Omental fat pad (tissue), 4 donors: ENCODE data around the gene PRSS56. TPM values are rescaled to one million over a fixed set of nuclear protein-coding genes. Genes with fewer than 3 reads are reported as not detected.

Experiments
- ATAC-seq: fragments of 150-250 bp; one replicate; pipeline ENCODE4 v1.9.1; 2016; ENCODE audit warnings: mild to moderate bottlenecking, moderate library complexity; ENCODE audit not compliant: low FRiP score
- DNase-seq: peaks from one replicate; pipeline ENCODE4 v3.0.0-alpha.2; 2019; ENCODE audit warnings: low spot score
- total RNA-seq, 4 donors: library from RNA; depleted of rRNA; stranded (reverse); fragments of >200 nt; gene quantifications; one replicate each; pipeline ENCODE4 v1.1.0, GENCODE V29; 2016
- TF ChIP-seq, protein P1 (sequence below), 3 donors: fragments of 450-650 bp; IDR thresholded peaks; one replicate each; pipeline ENCODE4 v1.5.1; 2016 to 2017; ENCODE audit warnings: antibody characterized with exemption in 3 of 3, mild to moderate bottlenecking in 3 of 3, moderate library complexity in 2 of 3

Gene PRSS56
- total RNA-seq, 4 donors from 2014 or later, result not detected

DNA sequence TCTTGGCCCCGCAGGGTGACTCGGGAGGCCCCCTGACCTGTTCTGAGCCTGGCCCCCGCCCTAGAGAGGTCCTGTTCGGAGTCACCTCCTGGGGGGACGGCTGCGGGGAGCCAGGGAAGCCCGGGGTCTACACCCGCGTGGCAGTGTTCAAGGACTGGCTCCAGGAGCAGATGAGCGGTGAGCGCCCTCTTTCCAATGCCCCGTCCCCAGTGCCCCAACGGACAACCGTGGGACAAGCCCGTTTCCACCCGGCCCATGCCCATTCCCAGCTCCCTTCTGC is 3.2 kb downstream of the PRSS56 start:
- TF ChIP-seq, protein P1, sequence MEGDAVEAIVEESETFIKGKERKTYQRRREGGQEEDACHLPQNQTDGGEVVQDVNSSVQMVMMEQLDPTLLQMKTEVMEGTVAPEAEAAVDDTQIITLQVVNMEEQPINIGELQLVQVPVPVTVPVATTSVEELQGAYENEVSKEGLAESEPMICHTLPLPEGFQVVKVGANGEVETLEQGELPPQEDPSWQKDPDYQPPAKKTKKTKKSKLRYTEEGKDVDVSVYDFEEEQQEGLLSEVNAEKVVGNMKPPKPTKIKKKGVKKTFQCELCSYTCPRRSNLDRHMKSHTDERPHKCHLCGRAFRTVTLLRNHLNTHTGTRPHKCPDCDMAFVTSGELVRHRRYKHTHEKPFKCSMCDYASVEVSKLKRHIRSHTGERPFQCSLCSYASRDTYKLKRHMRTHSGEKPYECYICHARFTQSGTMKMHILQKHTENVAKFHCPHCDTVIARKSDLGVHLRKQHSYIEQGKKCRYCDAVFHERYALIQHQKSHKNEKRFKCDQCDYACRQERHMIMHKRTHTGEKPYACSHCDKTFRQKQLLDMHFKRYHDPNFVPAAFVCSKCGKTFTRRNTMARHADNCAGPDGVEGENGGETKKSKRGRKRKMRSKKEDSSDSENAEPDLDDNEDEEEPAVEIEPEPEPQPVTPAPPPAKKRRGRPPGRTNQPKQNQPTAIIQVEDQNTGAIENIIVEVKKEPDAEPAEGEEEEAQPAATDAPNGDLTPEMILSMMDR (IDR thresholded peaks at IDR 0.05), result no peak
- ATAC-seq, result no peak
- no peak for DNase-seq

DNA sequence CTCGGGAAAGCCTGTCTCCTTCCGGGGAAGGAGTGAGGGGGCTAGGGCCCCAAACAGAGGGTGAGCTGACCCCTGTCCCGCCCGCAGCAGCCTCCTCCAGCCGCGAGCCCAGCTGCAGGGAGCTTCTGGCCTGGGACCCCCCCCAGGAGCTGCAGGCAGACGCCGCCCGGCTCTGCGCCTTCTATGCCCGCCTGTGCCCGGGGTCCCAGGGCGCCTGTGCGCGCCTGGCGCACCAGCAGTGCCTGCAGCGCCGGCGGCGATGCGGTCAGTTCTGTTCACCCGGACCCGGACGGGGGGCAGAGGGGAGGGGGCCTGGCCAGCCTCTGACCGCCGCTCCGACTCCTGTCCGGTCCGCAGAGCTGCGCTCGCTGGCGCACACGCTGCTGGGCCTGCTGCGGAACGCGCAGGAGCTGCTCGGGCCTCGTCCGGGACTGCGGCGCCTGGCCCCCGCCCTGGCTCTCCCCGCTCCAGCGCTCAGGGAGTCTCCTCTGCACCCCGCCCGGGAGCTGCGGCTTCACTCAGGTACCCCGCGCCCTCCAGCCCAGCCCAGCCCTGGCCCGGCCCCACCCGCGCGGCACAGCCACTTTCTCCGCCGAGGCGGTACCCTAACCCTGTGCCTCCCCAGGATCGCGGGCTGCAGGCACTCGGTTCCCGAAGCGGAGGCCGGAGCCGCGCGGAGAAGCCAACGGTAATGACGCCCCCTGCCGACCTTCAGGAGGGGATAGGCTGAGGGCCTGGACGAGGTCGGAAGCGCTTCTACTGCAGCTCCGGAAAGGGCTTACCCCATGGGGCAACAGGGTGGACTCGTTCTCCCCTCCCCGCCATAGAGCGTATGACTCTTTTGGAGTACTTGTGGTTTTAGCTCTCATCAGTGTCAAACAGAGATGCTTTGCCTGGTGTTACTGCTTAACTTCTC is 3.8 kb downstream of the PRSS56 start:
- TF ChIP-seq, protein P1 (IDR thresholded peaks at IDR 0.05), result no peak
- no peak for ATAC-seq
- DNase-seq, result no peak

DNA sequence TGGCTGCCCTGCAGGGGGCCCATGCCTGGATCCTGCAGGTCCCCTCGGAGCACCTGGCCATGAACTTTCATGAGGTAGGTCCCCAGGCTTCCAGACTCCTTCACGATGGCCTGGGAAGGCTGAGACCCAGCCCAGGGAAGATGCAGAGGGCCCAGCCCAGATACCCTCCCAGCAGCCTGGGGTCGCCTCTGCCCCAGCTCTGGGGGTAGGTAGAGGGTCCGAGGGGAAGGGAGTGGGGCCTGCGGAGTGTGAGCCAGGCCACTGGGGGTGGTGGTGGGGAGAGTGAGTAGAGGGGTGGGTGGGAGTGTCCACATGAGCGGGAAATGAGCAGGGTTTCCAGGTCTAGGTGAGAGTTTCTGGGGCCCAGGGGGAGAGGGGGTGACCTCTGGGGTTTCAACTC is 4.6 kb downstream of the PRSS56 start:
- no peak for DNase-seq
- TF ChIP-seq, protein P1 (IDR thresholded peaks at IDR 0.05), result no peak
- ATAC-seq, result no peak

DNA sequence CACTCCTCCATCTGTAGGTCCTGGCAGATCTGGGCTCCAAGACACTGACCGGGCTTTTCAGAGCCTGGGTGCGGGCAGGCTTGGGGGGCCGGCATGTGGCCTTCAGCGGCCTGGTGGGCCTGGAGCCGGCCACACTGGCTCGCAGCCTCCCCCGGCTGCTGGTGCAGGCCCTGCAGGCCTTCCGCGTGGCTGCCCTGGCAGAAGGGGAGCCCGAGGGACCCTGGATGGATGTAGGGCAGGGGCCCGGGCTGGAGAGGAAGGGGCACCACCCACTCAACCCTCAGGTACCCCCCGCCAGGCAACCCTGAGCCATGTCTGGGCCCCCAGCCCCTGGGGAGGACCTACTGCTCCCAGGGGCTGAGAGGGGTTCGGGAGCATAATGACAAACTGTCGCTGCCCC is 5.0 kb downstream of the PRSS56 start:
- ATAC-seq (no peak), DNase-seq (no peak)
- TF ChIP-seq, protein P1 (IDR thresholded peaks at IDR 0.05), result no peak

DNA sequence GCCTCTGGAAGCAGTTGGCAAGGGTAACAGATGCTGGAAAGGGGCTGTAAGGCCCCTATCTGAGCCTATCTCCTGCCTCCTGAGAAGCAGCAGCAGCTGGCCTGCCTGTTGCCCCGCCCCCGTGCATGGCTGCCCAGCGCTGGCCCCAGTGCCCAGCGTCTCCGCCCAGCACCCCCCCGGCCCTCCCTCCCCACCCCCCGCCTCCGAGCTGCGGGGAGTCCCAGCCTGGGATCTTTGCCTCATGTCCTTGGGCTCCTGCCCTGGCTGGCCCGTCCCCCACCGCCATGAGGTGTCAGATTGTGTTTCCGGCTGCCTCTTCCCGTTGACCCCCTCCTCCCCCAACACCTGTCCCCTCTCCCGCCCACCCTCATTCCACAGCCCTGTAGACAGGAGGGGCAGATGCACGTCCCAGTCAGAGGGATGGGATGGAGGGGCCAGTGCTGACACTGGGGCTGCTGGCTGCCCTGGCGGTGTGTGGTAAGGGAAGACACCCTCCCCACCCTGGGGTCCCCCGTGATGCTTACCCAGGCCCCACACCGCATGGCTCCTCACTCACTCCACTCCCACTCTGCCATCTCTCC is 5.7 kb downstream of the PRSS56 start, which contains the start of gene CHRND:
TSS of gene CHRND (plus strand) at position 370 of the 581 bp plus-strand sequence. CDS start at position 426, 56 bp downstream.
- TF ChIP-seq, protein P1 (IDR thresholded peaks at IDR 0.05), result no peak
- DNase-seq (no peak), ATAC-seq (no peak)

DNA sequence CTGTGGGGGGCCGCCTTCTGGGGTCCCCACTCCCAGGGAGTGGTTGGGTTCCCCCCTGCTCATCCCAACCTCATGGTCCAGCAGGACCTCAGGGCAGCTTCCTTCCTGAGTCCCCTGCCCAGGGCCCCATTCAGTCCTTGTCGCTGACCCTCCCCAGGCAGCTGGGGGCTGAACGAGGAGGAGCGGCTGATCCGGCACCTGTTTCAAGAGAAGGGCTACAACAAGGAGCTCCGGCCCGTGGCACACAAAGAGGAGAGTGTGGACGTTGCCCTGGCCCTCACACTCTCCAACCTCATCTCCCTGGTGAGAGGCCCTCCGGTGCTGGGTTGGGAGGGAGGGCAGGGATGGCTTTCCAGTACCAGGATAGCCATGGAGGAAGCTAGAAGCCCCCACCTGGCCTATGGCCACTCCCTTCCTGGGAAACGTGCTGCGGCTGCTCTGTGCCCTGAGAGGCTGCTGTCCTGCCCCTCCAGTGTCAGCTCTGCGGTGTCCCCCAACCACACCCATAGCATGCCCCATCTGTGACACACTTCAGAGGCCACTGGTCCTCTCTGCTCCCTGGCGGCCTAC is 6.3 kb downstream of the PRSS56 start:
- ATAC-seq, result no peak
- TF ChIP-seq, protein P1 (IDR thresholded peaks at IDR 0.05), result no peak
- DNase-seq, result no peak
